ENCODE results near the gene NUP98.

DNA sequence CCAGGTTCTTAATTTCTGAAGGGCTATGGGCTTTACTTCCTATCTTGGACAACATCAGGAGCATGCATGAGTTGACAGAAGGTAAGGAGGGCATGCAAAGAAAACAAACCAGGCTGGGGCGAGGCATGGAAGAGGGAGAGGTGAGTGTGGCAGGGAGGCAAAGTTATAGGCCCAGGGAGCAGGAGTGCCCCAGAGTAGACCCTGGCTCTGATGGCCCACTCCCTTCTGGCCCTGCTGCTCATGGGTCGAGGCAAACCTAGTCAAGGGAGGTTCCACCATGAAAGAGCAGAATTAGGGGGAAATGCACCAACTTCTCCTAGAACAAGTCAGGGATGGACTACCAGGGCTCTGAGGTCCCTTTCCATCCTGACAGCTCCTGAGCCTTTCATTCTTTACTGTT lies 136.4 kb downstream of the NUP98 start:
- TF ChIP-seq, protein P1, sequence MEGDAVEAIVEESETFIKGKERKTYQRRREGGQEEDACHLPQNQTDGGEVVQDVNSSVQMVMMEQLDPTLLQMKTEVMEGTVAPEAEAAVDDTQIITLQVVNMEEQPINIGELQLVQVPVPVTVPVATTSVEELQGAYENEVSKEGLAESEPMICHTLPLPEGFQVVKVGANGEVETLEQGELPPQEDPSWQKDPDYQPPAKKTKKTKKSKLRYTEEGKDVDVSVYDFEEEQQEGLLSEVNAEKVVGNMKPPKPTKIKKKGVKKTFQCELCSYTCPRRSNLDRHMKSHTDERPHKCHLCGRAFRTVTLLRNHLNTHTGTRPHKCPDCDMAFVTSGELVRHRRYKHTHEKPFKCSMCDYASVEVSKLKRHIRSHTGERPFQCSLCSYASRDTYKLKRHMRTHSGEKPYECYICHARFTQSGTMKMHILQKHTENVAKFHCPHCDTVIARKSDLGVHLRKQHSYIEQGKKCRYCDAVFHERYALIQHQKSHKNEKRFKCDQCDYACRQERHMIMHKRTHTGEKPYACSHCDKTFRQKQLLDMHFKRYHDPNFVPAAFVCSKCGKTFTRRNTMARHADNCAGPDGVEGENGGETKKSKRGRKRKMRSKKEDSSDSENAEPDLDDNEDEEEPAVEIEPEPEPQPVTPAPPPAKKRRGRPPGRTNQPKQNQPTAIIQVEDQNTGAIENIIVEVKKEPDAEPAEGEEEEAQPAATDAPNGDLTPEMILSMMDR (conservative IDR thresholded peaks at IDR 0.05; ENCODE audit: low read depth, low read length), result no peak
- no peak for TF ChIP-seq EZH2 (IDR thresholded peaks at IDR 0.05; ENCODE audit: borderline replicate concordance, low read depth, low read length, poor library complexity, severe bottlenecking)

Data from A673 (cell line).